Liver (tissue), 9 donors: ENCODE measurements around the gene RNASE8. TPM values are rescaled to one million over a fixed set of nuclear protein-coding genes. Genes with fewer than 3 reads are reported as not detected.

ENCODE experiments used
- DNase-seq: peaks from one replicate; pipeline ENCODE4 v3.0.0-alpha.2; 2017; ENCODE audit warnings: low spot score
- H3K27ac ChIP-seq, 2 donors: one replicate each; pipeline ENCODE4 v1.7.0; 2013; ENCODE audit warnings: inconsistent platforms in 2 of 2, low read length in 2 of 2, control low read depth in 1 of 2, low read depth in 1 of 2, mild to moderate bottlenecking in 1 of 2
- H3K27me3 ChIP-seq, 4 donors: one replicate each; pipeline versions ENCODE4 v1.6.1 to v1.7.0; 2013; ENCODE audit warnings: low read length in 3 of 4, inconsistent platforms in 1 of 4, mild to moderate bottlenecking in 1 of 4, moderate library complexity in 1 of 4; ENCODE audit not compliant: control insufficient read depth in 4 of 4, insufficient read depth in 4 of 4
- H3K36me3 ChIP-seq, 4 donors: one replicate each; pipeline versions ENCODE4 v1.6.1 to v1.7.0; 2013; ENCODE audit warnings: low read length in 3 of 4, mild to moderate bottlenecking in 3 of 4, low read depth in 1 of 4, moderate library complexity in 1 of 4; ENCODE audit not compliant: control insufficient read depth in 4 of 4, insufficient read depth in 3 of 4
- H3K4me1 ChIP-seq, 4 donors: one replicate each; pipeline versions ENCODE4 v1.6.1 to v1.7.0; 2013; ENCODE audit warnings: low read length in 3 of 4, mild to moderate bottlenecking in 3 of 4, moderate library complexity in 1 of 4; ENCODE audit not compliant: control insufficient read depth in 4 of 4, insufficient read depth in 4 of 4
- H3K4me3 ChIP-seq, 3 donors: one replicate each; pipeline versions ENCODE4 v1.6.1 to v1.7.0; 2013; ENCODE audit warnings: low read length in 3 of 3, control low read depth in 1 of 3, low read depth in 1 of 3, mild to moderate bottlenecking in 1 of 3
- H3K9ac ChIP-seq, 2 donors: one replicate each; pipeline ENCODE4 v1.7.0; 2013; ENCODE audit warnings: low read length in 2 of 2, mild to moderate bottlenecking in 2 of 2, moderate library complexity in 2 of 2, control low read depth in 1 of 2, low read depth in 1 of 2
- H3K9me3 ChIP-seq, 4 donors: one replicate each; pipeline versions ENCODE4 v1.6.1 to v1.7.0; 2013; ENCODE audit warnings: low read length in 3 of 4; ENCODE audit not compliant: control insufficient read depth in 4 of 4
- EGR1 ChIP-seq, 2 donors: IDR thresholded peaks; 2 replicates each; pipeline ENCODE4 v1.6.1; 2016 to 2018; ENCODE audit warnings: antibody characterized with exemption in 2 of 2, low read depth in 2 of 2
- FOXA1 ChIP-seq: IDR thresholded peaks from 2 replicates; pipeline ENCODE4 v1.6.1; 2016; ENCODE audit warnings: antibody characterized with exemption
- FOXA2 ChIP-seq: IDR thresholded peaks from 2 replicates; pipeline ENCODE4 v1.6.1; 2016; ENCODE audit warnings: antibody characterized with exemption
- GABPA ChIP-seq, 2 donors: IDR thresholded peaks in 1 of 2; conservative IDR thresholded peaks in 1 of 2; 2 replicates each; pipeline ENCODE4 v1.6.1; 2016; ENCODE audit warnings: antibody characterized with exemption in 2 of 2, mild to moderate bottlenecking in 1 of 2, moderate library complexity in 1 of 2
- HNF4A ChIP-seq, 2 donors: conservative IDR thresholded peaks; 2 replicates each; pipeline ENCODE4 v1.6.1; 2016; ENCODE audit warnings: antibody characterized with exemption in 2 of 2, mild to moderate bottlenecking in 2 of 2
- HNF4G ChIP-seq: IDR thresholded peaks from 2 replicates; pipeline ENCODE4 v1.6.1; 2016; ENCODE audit warnings: antibody characterized with exemption
- JUND ChIP-seq, 2 donors: IDR thresholded peaks; 2 replicates each; pipeline ENCODE4 v1.6.1; 2016; ENCODE audit warnings: antibody characterized with exemption in 2 of 2
- NR2F2 ChIP-seq: IDR thresholded peaks from 2 replicates; pipeline ENCODE4 v1.6.1; 2016; ENCODE audit warnings: antibody characterized with exemption
- RAD21 ChIP-seq, 2 donors: IDR thresholded peaks; 2 replicates each; pipeline ENCODE4 v1.6.1; 2016; ENCODE audit warnings: antibody characterized with exemption in 2 of 2, mild to moderate bottlenecking in 2 of 2
- RXRA ChIP-seq, 2 donors: IDR thresholded peaks; 2 replicates each; pipeline ENCODE4 v1.6.1; 2017 to 2018; ENCODE audit warnings: antibody characterized with exemption in 2 of 2, mild to moderate bottlenecking in 1 of 2
- SP1 ChIP-seq: IDR thresholded peaks from 2 replicates; pipeline ENCODE4 v1.6.1; 2018; ENCODE audit warnings: antibody characterized with exemption, mild to moderate bottlenecking
- TAF1 ChIP-seq: conservative IDR thresholded peaks from 2 replicates; pipeline ENCODE4 v1.6.1; 2016; ENCODE audit warnings: antibody characterized with exemption, mild to moderate bottlenecking
- YY1 ChIP-seq: IDR thresholded peaks from 2 replicates; pipeline ENCODE4 v1.6.1; 2016; ENCODE audit warnings: antibody characterized with exemption, mild to moderate bottlenecking
- WGBS: extraction: QIAGEN DNeasy Blood & Tissue Kit; methylation state at CpG from one replicate; pipeline ENCODE4 v1.1.7; 2013; 5-methylcytosine and 5-hydroxymethylcytosine counted together
- polyA plus RNA-seq, 2 donors: library from polyadenylated mRNA; stranded (reverse) in 1 of 2; unstranded in 1 of 2; fragments of 200-250 nt in 1 of 2; fragments of >200 nt in 1 of 2; fragmentation: Nextera tagmentation in 1 of 2; extraction: Ambion mirVana in 1 of 2; gene quantifications; one replicate each; pipeline versions ENCODE4 v1.2.1 to v1.2.3, GENCODE V29; 2013 to 2015
- total RNA-seq, 2 donors: library from RNA; depleted of rRNA; stranded (reverse); fragments of >200 nt; gene quantifications; one replicate each; pipeline ENCODE4 v1.2.3, GENCODE V29; 2014
- TF ChIP-seq, protein P1 (sequence below): fragments of 150-350 bp; IDR thresholded peaks from 2 replicates; pipeline ENCODE4 v1.5.1; 2017; ENCODE audit warnings: improper control_type of control experiment, low read depth, low read length; ENCODE audit not compliant: missing input control
- TF ChIP-seq, protein P2 (sequence below): IDR thresholded peaks from 2 replicates; pipeline ENCODE4 v1.6.1; 2016; ENCODE audit warnings: antibody characterized with exemption
- TF ChIP-seq, protein P3 (sequence below): IDR thresholded peaks from 2 replicates; pipeline ENCODE4 v1.6.1; 2016; ENCODE audit warnings: antibody characterized with exemption
- TF ChIP-seq, protein P4 (sequence below): IDR thresholded peaks from 2 replicates; pipeline ENCODE4 v1.6.1; 2016; ENCODE audit warnings: antibody characterized with exemption
- TF ChIP-seq, protein P5 (sequence below): IDR thresholded peaks from 2 replicates; pipeline ENCODE4 v1.6.1; 2016; ENCODE audit warnings: antibody characterized with exemption, mild to moderate bottlenecking
- donor health status: healthy.
- donor health status: healthy.
- donor health status: healthy.
- donor health status: healthy.
- donor health status: healthy.

Gene RNASE8
- total and polyA plus RNA-seq, 4 donors: not detected

DNA sequence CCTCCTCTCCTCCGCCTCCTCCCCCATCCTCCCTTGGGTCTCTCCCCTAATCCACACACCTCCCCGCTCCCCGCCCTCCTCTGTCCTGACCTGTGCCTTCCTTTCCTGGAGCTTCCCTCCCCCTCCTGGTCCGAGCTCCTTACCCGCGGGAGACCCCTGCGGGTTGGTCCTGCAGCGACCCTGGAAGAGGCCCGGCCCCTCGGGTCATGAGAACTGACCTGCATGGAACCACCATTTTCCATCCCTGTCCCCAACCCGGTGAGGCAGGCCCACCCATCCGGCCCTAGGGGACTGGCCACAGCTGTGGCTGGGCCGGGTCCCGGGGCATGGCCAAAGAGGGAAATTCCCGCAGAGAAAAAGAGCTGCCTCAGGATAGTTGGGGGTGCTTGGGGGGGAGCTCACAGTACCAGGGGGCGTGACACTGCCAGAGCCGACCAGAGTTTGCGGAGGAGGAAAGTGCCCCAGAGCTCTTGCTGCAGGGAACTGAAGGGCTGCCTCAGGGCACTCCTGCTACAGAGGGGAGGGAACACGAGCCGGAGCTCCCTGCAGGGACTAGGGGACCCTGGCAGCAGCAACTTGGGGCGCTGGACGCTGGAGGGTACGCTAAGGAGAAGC lies 13.1 kb downstream of the RNASE8 start:
- peak; percentile 51 for DNase-seq
- Histone ChIP-seq H3K27me3 (no peaks in the 10 kb centered on the region), H3K4me1 (peaks cover 9 to 56% (median 43%) of the 10 kb centered on the region in 4 donors), H3K9me3 (no peaks in the 10 kb centered on the region), H3K4me3 (peak overlapping the region; percentile 65 to 83 (median 77)), H3K36me3 (peaks cover 0 to 10% (median 5%) of the 10 kb centered on the region in 4 donors), H3K27ac (peak overlapping the region; percentile 62 to 85), H3K9ac (peak overlapping the region in 1 of 2 donors; percentile 56)
- TF ChIP-seq FOXA1 (no peak), TAF1 (no peak), RAD21 (IDR thresholded peaks at IDR 0.05) (no peak), HNF4G (no peak)
- TF ChIP-seq, protein P1, sequence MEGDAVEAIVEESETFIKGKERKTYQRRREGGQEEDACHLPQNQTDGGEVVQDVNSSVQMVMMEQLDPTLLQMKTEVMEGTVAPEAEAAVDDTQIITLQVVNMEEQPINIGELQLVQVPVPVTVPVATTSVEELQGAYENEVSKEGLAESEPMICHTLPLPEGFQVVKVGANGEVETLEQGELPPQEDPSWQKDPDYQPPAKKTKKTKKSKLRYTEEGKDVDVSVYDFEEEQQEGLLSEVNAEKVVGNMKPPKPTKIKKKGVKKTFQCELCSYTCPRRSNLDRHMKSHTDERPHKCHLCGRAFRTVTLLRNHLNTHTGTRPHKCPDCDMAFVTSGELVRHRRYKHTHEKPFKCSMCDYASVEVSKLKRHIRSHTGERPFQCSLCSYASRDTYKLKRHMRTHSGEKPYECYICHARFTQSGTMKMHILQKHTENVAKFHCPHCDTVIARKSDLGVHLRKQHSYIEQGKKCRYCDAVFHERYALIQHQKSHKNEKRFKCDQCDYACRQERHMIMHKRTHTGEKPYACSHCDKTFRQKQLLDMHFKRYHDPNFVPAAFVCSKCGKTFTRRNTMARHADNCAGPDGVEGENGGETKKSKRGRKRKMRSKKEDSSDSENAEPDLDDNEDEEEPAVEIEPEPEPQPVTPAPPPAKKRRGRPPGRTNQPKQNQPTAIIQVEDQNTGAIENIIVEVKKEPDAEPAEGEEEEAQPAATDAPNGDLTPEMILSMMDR: no peak
- TF ChIP-seq, protein P2, sequence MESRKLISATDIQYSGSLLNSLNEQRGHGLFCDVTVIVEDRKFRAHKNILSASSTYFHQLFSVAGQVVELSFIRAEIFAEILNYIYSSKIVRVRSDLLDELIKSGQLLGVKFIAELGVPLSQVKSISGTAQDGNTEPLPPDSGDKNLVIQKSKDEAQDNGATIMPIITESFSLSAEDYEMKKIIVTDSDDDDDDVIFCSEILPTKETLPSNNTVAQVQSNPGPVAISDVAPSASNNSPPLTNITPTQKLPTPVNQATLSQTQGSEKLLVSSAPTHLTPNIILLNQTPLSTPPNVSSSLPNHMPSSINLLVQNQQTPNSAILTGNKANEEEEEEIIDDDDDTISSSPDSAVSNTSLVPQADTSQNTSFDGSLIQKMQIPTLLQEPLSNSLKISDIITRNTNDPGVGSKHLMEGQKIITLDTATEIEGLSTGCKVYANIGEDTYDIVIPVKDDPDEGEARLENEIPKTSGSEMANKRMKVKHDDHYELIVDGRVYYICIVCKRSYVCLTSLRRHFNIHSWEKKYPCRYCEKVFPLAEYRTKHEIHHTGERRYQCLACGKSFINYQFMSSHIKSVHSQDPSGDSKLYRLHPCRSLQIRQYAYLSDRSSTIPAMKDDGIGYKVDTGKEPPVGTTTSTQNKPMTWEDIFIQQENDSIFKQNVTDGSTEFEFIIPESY: no peak
- WGBS: under 1% methylated on average over 23 of the region's 23 CpGs

DNA sequence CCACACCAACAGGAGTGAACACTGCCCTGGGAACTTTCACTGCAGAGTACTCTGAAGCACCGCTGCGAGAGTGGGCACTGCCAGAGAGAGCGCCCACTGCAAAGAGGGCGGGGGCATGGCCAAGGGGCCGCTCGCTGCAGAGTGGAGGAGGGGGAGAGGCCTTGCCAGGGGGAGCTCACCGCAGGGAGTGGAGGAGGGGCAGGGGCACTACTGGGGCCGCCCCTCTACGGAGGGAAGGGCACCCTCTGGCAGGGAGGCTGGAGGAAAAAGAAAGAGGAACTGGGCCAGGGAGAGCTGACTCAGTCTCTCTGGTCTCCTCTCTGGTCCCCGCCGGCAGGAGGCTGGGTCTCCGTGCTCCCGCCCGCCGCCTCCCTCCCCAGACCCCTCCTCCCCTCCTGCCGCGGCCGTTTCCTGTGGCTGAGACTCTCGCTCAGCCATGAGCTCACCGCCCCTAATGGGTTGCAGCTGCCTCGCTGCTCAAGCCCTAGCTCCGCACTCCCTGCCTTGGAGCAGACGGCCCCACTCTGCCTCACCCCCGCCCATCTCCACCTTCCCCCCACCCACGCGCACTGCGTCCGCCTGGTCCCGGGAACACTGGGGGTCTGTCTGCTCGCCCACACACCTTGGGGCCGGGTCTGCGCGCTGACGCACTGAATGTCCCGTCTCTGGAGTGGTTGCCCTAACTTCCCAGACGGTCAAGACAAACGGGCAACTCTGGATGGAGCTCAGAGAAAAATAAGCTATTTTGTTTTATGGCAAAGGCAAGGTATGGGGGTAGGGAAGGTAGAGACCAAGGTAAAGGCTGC lies 13.8 kb downstream of the RNASE8 start:
- H3K9ac ChIP-seq: peak overlapping the region in 1 of 2 donors; percentile 56
- 7% methylated on average over 37 of the region's 37 CpGs for WGBS
- H3K27ac ChIP-seq: peak overlapping the region; percentile 62 to 85
- peaks cover 5 to 17% (median 9%) of the 10 kb centered on the region in 4 donors for H3K36me3 ChIP-seq
- no peaks in the 10 kb centered on the region for H3K27me3 ChIP-seq
- DNase-seq: peak; percentile 63
- no peaks in the 10 kb centered on the region for H3K9me3 ChIP-seq
- H3K4me3 ChIP-seq: peak overlapping the region; percentile 65 to 83 (median 77)
- peaks cover 9 to 56% (median 41%) of the 10 kb centered on the region in 4 donors for H3K4me1 ChIP-seq
- TF ChIP-seq NR2F2 (no peak), HNF4A (conservative IDR thresholded peaks at IDR 0.05) (no peak), RAD21 (IDR thresholded peaks at IDR 0.05) (no peak), JUND (IDR thresholded peaks at IDR 0.05) (no peak), FOXA1 (no peak), TAF1 (no peak), YY1 (no peak), FOXA2 (no peak), RXRA (IDR thresholded peaks at IDR 0.05) (no peak), EGR1 (IDR thresholded peaks at IDR 0.05; ENCODE audit: low read depth in 2 of 2) (no peak), SP1 (no peak), GABPA (IDR thresholded peaks at IDR 0.05 in 1 of 2, conservative IDR thresholded peaks at IDR 0.05 in 1 of 2) (no peak)
- TF ChIP-seq, protein P2: no peak
- TF ChIP-seq, protein P3, sequence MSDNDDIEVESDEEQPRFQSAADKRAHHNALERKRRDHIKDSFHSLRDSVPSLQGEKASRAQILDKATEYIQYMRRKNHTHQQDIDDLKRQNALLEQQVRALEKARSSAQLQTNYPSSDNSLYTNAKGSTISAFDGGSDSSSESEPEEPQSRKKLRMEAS: no peak
- TF ChIP-seq, protein P1: no peak
- TF ChIP-seq, protein P4, sequence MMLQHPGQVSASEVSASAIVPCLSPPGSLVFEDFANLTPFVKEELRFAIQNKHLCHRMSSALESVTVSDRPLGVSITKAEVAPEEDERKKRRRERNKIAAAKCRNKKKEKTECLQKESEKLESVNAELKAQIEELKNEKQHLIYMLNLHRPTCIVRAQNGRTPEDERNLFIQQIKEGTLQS: no peak
- TF ChIP-seq, protein P5, sequence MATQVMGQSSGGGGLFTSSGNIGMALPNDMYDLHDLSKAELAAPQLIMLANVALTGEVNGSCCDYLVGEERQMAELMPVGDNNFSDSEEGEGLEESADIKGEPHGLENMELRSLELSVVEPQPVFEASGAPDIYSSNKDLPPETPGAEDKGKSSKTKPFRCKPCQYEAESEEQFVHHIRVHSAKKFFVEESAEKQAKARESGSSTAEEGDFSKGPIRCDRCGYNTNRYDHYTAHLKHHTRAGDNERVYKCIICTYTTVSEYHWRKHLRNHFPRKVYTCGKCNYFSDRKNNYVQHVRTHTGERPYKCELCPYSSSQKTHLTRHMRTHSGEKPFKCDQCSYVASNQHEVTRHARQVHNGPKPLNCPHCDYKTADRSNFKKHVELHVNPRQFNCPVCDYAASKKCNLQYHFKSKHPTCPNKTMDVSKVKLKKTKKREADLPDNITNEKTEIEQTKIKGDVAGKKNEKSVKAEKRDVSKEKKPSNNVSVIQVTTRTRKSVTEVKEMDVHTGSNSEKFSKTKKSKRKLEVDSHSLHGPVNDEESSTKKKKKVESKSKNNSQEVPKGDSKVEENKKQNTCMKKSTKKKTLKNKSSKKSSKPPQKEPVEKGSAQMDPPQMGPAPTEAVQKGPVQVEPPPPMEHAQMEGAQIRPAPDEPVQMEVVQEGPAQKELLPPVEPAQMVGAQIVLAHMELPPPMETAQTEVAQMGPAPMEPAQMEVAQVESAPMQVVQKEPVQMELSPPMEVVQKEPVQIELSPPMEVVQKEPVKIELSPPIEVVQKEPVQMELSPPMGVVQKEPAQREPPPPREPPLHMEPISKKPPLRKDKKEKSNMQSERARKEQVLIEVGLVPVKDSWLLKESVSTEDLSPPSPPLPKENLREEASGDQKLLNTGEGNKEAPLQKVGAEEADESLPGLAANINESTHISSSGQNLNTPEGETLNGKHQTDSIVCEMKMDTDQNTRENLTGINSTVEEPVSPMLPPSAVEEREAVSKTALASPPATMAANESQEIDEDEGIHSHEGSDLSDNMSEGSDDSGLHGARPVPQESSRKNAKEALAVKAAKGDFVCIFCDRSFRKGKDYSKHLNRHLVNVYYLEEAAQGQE: no peak
